ENCODE data around the gene SLX4IP.

DNA sequence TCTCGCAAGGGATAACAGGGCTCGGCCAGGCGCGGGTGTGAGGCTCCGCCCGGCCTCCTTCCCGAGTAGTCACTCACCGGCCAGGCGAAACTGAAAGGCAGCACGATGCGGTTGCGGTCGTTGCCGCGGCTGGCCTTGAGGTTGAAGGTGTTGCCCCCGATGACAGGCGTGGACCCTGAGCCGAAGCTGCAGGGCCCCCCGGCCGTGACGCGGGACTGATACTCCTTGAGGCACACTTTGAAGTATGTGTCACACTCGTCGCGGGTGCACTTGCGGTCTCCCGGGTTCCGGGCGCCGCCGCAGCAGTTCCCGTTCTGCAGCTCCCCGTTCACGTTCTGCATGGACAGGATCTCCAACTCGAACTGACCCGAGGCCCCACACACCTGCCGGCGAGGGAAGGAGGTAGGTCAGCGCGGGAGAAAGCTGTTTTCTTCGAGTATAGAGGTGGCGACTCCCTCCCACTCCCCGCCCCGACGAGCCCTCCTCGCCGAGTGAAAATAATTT, 237.6 kb downstream of the SLX4IP start:
- TF ChIP-seq, protein P1, sequence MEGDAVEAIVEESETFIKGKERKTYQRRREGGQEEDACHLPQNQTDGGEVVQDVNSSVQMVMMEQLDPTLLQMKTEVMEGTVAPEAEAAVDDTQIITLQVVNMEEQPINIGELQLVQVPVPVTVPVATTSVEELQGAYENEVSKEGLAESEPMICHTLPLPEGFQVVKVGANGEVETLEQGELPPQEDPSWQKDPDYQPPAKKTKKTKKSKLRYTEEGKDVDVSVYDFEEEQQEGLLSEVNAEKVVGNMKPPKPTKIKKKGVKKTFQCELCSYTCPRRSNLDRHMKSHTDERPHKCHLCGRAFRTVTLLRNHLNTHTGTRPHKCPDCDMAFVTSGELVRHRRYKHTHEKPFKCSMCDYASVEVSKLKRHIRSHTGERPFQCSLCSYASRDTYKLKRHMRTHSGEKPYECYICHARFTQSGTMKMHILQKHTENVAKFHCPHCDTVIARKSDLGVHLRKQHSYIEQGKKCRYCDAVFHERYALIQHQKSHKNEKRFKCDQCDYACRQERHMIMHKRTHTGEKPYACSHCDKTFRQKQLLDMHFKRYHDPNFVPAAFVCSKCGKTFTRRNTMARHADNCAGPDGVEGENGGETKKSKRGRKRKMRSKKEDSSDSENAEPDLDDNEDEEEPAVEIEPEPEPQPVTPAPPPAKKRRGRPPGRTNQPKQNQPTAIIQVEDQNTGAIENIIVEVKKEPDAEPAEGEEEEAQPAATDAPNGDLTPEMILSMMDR (conservative IDR thresholded peaks at IDR 0.05; ENCODE audit: low read depth, low read length), result no peak
- no peak for TF ChIP-seq EZH2phosphoT487 (IDR thresholded peaks at IDR 0.05; ENCODE audit: borderline replicate concordance, low read length)
- TF ChIP-seq EZH2 (IDR thresholded peaks at IDR 0.05; ENCODE audit: low read length, unreplicated experiment), result no peak

Data from PC-3 (cell line).